GM21737 (cell line): ENCODE measurements around the gene HBG2.
"Not testable (repeated sequence)": the region's sequence is repeated elsewhere in the genome, so short reads cannot be mapped to it uniquely, and the experiment has no call there.

Source experiments
- ATAC-seq: cut with Tn5 transposase; IDR thresholded peaks from one replicate; pipeline ENCODE4 v1.9.1; 2021; ENCODE audit warnings: mild to moderate bottlenecking, moderate library complexity; ENCODE audit not compliant: unreplicated experiment

HBG2 gene

DNA sequence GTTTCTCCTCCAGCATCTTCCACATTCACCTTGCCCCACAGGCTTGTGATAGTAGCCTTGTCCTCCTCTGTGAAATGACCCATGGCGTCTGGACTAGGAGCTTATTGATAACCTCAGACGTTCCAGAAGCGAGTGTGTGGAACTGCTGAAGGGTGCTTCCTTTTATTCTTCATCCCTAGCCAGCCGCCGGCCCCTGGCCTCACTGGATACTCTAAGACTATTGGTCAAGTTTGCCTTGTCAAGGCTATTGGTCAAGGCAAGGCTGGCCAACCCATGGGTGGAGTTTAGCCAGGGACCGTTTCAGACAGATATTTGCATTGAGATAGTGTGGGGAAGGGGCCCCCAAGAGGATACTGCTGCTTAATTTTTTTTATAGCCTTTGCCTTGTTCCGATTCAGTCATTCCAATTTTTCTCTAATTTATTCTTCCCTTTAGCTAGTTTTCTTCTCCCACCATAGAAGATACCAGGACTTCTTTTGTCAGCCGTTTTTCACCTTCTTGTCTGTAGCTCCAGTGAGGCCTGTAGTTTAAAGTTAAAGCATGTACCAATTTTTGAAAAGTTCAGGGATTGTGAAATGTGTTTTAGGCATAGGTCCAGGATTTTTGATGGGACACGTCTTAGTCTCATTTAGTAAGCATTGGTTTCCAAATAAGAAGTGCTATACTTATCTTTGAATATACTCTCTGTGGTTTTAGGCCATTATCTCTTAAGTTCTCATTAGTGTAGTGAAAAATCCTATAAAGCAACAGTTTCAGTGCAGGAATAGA is at the start of gene HBG2:
Gene HBG2 (minus strand): TSS at position 136 of the 768 bp plus-strand sequence. CDS start 53 bp downstream, at position 83.
- ATAC-seq = not testable (repeated sequence)

DNA sequence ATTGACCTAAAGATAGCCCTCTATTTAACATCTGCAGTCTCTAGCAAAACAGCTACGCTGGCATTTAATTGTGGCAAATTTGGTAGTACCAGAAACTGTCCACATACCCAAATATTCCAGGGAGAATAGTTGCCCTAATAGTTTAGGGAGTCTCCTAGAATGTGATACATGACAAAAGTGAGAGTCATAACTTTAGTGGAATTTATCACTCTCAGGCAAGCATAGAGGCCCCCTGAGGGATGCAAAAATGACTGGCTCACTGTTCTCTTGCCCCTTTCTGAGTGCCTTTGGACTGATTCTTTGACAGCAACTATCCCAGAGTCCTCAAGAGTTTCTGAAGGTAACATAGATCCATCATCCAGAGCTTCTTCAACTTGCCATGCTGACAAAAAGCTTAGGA is 49.5 kb upstream of the HBG2 start:
- ATAC-seq = no peak

DNA sequence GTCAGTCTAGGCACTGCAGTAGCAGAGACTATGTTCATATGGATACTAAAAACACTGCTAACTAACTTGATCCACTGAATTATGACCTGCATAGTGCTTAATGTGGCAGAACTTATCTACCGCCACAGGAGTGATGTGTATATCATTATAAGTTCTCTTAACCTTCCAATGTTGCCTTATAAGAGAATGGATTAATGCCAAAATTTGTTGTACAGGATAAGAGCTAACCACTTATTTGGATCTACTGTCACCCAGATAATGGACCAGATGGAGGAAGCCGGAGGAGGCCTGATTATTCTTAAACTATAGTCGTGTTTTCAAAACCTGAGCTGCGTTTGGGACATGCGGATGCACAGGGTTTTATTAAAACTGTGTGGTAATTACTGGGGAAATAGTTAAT is 49.0 kb upstream of the HBG2 start:
- no peak for ATAC-seq

DNA sequence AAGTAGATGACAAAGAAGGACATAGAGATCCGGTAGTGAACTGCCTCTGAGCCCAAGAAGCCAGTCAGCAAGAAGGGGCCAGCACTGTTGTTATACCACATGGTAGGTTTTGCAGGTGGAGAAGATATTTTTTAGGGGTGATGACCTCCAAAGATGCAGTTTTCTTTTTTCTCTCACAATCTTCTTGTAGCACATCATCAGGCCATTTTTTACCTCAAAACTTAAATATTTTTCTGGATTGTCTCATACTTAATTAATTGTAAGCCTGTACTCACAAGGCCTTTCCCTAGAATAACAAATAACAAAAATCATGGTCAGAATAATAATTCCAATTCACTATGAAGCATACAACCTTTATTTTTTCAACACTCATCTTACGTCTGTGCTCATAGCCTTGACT is 47.3 kb upstream of the HBG2 start, which contains the start of gene OR51B4:
Gene OR51B4 (minus strand): TSS at position 101 of the 400 bp plus-strand sequence. CDS start 0 bp downstream, at position 101.
- no peak for ATAC-seq

DNA sequence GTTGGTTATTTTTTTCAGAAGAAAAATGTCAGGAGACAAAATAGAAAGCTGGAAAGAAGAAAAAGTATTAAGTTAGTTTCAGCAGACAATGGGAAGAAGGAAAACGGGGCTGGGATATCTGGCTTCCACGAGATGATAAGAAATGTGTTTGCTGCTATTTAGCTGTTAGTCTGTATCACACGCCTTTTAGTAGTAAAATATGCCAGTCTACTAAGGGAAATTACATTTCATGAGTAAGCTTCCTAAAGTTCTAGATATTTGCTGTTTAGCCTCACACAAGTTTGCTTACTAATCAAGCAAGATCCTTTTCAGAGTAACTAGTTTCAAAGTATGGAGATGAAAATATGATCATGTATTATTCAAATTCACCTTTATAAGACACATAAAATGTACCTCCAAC is 45.7 kb upstream of the HBG2 start:
- ATAC-seq = no peak

DNA sequence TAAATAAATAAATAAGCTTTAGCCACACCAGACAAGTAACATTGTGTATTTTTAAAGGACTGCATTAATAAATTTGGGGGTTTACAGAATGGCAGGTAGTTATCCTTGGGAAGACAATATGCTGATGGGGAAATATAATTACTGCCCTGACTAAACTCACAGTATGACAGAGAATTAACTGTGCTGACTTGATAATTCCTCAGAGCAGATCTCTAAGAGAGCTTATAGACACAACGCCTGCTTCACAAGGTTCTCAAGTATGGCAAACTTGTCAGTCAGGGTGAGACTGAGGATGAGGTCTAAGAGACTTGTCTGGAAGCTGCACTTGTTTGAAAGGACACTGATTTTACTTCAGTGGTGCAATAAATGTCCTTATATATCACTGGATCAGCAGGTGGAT is 43.9 kb upstream of the HBG2 start:
- no peak for ATAC-seq

DNA sequence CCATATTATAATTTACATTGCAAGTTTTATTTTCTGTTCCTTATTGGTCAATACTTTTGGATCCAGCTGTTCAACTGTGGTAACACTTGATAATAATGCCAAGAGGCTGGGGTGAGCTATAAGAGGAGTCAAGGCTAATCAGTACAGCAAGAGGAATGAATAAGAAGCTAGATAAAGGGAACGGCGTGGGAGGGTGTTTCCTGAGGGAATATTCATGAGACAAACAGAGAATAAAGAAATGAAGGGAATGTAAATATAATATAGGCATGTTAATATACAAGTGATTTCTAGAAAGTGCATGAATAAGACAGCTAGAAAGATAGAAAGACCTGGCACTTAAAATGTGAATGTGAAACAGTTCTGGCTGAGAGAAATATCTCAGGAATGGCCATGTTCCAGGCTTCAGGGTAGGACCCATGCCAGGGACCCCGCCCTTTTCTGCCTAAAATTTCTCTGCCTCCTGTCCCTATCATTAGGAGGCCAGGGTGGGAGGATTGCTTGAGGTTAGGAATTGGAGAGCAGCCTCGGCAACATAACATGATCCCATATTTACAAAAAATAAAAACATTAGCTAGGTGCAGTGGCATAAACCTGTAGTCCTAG is 43.2 kb upstream of the HBG2 start:
- no peak for ATAC-seq

DNA sequence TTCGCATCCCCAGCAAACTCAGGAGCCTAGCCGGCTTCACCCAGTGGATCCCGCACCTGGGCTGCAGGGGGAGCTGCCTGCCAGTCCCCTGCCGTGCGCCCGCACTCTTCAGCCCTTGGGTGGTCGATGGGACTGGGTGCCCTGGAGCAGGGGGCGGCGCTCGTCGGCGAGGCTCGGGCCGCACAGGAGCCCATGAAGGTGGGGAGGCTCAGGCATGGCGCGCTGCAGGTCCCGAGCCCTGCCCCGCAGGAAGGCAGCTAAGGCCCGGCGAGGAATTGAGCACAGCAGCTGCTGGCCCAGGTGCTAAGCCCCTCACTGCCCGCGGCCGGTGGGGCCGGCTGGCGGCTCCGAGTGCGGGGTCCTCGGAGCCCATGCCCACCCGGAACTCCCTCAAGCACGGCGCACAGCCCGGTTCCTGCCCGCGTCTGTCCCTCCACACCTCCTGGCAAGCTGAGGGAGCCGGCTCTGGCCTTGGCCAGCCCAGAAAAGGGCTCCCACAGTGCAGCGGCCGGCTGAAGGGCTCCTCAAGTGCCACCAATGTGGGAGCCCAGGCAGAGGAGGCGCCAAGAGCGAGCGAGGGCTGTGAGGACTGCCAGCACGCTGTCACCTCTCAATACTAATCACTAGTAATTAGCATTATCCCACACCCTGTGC is 39.9 kb upstream of the HBG2 start:
- ATAC-seq = not testable (repeated sequence)

DNA sequence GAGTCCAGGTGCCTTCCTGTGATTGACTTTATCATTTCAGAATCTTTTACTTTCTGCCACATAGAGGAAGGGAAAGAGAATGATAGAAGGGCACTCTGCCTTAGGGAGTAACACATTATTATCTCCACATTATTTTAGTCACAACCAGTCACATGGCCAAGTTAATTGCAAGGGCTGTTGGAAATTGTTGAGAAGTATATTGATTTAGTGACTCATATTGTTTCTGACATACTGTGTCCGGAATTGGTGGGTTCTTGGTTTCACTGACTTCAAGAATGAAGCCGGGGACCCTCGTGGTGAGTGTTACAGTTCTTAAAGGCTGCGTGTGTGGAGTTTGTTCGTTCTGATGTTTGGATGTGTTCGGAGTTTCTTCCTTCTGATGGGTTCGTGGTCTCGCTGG is 38.4 kb upstream of the HBG2 start:
- no peak for ATAC-seq

DNA sequence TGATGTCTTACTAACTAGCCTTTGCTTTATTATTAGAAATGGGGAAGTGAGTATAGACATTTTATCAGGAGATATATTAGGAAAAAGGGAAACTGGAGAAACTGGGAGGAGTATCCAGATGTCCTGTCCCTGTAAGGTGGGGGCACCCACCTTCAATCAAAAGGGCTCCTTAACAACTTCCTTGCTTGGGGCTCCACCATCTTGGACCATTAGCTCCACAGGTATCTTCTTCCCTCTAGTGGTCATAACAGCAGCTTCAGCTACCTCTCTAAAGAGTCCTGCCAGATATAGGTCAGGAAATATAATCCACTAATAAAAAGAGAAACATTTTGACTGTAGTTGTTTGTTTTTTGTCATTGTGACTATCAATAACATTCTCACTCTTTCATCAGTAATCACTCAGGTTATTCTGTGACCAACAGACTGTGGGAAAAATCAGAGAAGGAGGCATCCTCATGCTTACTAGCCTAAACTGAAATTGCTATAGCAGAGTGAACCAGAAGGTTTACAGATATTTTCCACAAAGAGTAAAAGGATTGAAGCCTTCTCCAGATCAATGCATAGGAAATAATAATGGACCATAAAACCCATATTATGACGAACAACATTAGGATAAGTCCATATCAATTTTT is 36.7 kb upstream of the HBG2 start:
- peak; percentile 94 for ATAC-seq

DNA sequence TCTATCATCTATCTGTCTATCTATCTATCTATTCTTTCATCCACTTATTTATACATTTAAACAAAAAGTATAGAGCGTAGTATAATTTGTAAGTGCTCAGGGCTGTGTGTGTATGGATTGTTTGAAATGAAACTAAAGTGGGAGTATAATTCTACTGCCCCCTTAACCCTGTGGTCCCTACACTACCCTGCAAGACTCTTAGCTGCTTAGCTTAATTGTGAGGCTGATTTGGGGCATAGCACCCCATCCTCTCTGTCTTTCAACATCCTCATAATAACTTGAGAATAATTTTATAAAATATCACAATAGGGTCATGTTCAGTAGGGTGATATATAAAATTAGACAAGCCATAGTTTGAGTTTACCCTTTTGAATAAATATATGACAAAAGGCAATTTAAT is 35.5 kb upstream of the HBG2 start:
- ATAC-seq = no peak

DNA sequence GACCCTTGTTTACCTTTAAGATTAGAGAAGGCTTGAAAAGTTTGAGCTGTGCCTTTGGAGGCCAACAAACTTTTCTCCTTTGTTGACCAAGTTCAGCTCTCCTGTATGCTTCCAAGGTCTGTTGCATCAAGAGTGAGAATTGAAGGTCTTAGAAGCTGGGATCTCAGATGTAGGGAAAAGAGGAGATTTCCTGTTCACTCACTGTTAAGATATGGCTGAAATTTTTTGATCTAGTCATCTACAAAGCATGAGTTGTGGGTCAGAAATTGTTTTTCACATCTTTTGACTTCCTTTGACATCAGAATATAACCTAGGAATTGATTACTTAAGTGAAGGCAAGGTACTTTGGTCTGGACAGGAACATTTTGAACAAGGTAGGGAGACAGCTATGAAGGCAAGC is 35.1 kb upstream of the HBG2 start:
- ATAC-seq = no peak

DNA sequence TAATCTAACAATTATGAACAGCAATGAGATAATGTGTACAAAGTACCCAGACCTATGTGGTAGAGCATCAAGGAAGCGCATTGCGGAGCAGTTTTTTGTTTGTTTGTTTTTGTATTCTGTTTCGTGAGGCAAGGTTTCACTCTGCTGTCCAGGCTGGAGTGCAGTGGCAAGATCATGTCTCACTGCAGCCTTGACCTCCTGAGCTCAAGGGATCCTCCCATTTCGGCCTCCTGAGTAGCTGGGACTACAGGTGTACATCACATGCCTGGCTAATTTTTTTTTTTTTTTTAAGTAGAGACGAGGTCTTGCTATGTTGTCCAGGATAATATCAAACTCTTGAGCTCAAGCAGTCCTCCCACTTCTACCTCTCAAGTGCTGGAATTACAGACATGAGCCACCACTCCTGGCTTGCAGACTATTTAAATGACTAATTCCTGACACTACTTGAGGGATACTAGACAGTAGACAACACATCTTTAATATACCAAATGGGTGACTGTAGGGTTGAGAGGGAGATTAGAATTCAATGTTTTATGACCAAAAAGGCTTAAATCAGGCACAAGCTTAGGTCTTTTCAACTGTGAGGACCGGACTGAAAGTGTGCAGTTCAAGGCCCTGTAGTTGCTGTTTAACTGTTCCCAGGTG is 34.4 kb upstream of the HBG2 start:
- ATAC-seq = no peak

DNA sequence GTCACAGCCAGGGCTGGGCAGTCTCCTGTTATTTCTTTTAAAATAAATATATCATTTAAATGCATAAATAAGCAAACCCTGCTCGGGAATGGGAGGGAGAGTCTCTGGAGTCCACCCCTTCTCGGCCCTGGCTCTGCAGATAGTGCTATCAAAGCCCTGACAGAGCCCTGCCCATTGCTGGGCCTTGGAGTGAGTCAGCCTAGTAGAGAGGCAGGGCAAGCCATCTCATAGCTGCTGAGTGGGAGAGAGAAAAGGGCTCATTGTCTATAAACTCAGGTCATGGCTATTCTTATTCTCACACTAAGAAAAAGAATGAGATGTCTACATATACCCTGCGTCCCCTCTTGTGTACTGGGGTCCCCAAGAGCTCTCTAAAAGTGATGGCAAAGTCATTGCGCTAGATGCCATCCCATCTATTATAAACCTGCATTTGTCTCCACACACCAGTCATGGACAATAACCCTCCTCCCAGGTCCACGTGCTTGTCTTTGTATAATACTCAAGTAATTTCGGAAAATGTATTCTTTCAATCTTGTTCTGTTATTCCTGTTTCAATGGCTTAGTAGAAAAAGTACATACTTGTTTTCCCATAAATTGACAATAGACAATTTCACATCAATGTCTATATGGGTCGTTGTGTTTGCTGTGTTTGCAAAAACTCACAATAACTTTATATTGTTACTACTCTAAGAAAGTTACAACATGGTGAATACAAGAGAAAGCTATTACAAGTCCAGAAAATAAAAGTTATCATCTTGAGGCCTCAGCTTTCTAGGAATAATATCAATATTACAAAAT is 33.7 kb upstream of the HBG2 start:
- no peak for ATAC-seq

DNA sequence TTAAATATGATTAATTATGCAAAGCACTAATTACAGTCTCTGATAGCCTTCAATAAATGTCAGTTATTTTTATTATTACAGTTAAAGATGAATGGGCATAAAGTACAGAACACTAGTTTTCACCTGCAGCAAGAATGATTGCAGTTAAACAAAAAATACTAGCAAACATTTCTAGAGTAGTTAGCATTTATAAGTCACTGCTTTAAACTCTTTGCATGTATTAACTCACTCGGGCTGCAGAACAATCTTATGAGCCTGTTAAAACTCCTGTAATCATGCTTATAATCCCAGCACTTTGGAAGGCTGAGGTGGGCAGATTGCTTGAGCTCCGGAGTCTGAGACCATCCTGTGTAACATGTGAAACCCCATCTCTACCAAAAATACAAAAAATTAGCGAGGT is 32.3 kb upstream of the HBG2 start:
- no peak for ATAC-seq

DNA sequence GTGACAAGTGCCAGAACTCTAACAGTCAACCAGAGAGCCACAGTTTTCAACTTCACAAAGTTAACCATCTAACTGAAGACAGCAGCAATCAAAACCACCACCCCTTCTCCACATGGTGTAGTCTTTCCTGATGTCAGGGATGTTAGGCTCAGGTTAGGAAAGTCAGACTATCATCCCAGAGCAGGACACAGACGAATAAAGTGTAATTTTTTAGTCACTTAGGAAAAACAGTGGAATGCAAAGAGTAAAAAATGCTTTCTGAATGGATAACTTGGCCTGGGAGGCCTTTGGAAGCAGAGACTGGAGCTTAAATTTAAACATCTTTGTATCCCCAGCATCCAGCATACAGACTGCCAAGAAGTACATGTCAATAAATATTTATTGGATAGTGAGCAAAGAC is 31.8 kb upstream of the HBG2 start:
- no peak for ATAC-seq

DNA sequence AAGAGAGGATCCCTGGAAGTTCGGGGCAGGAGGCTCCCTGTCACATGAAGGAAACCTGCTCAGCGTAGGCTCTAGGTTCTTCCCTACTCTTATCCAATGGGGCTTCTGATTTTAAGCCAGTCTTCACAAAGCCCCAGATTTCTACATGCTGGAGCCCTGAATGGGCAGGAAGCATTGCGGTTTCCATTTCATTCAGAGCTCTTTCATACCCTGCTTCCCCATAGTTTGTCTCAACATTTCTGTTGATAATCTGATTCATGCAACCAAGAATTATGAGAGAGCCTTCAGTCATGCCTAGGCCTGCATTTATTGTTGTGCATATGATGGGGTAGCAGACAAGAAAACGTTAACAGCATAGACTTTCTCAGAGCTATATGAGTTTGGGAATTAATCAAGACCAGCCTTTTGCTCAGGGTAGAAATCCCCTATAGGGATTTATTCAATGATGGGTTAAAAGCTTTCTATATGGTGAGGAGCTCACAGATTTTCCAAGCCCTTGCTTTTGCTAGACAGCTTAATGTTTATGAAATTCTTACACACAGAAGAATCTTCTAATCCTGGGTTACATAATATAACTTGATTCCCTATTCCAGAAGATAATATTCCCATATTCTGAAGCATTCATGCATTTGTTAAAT is 31.2 kb upstream of the HBG2 start:
- no peak for ATAC-seq

DNA sequence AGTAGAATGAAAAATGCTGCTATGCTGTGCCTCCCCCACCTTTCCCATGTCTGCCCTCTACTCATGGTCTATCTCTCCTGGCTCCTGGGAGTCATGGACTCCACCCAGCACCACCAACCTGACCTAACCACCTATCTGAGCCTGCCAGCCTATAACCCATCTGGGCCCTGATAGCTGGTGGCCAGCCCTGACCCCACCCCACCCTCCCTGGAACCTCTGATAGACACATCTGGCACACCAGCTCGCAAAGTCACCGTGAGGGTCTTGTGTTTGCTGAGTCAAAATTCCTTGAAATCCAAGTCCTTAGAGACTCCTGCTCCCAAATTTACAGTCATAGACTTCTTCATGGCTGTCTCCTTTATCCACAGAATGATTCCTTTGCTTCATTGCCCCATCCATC is 30.1 kb upstream of the HBG2 start:
- ATAC-seq = no peak

DNA sequence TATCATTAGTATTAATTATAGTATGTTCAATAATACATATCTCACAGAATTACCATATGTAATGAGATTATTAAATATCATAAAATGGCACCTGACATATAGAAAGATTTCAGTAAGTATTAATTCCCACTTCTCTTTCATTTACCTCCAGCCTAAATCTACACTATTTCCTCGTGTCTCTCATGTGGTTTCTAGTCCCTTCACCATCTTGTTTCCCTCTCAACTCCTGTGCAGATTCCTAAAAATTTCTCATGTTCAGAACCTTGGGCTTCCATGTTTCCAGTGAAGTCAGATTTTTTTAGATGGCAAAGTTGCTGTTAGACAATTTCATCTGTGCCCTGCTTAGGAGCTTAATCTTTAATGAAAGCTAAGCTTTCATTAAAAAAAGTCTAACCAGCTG is 29.3 kb upstream of the HBG2 start:
- ATAC-seq = no peak

DNA sequence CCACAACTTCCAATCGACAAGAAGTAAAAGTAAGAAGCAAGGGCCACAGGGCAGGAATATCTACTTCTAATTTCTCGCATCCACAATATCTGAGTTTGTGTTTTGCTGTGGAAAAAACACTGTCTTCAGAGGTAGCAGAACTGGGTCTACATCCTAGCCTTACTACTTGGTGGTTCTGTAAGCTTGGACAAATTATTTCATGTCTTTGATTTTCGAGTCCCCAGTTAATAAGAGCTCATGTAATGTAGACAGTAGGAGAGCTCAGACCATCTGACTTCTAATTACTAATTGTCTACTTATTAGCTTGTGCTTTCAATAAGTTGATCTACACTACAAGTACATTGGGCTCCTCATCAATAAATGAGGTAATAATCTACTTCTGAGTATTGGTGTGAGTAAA is 28.5 kb upstream of the HBG2 start:
- no peak for ATAC-seq
